Smooth muscle cell (in vitro differentiated cells): ENCODE results near the gene GNB5. TPM values are rescaled to one million over a fixed set of nuclear protein-coding genes. Genes with fewer than 3 reads are reported as not detected.
A peak's percentile ranks its signal among the peaks of the same experiment; 100 is the strongest.

Source experiments
- DNase-seq: peaks from one replicate; lab custom pipeline; 2025; ENCODE audit not compliant: unreplicated experiment; lab: John Stamatoyannopoulos, UW
- H2AFZ ChIP-seq: fragments of 200-600 bp; sonication (generic); 2 replicates; pipeline ENCODE4 v1.6.0; 2016; ENCODE audit warnings: antibody characterized with exemption, low read depth, mild to moderate bottlenecking
- H3F3A ChIP-seq: fragments of 200-600 bp; sonication (generic); 2 replicates; pipeline ENCODE4 v1.6.0; 2017; ENCODE audit warnings: antibody characterized with exemption, low read depth
- H3K27ac ChIP-seq: fragments of 200-600 bp; sonication (generic); 2 replicates; pipeline ENCODE4 v1.5.1; 2016; ENCODE audit warnings: low read depth, mild to moderate bottlenecking
- H3K27me3 ChIP-seq: fragments of 200-600 bp; sonication (generic); 2 replicates; pipeline ENCODE4 v1.6.1; 2016; ENCODE audit warnings: low read depth, mild to moderate bottlenecking
- H3K36me3 ChIP-seq: fragments of 200-600 bp; sonication (generic); 2 replicates; pipeline ENCODE4 v1.5.1; 2016; ENCODE audit warnings: low read depth
- H3K4me1 ChIP-seq: fragments of 200-600 bp; sonication (generic); 2 replicates; pipeline ENCODE4 v1.5.1; 2016; ENCODE audit warnings: low read depth
- H3K4me2 ChIP-seq: fragments of 200-600 bp; sonication (generic); 2 replicates; pipeline ENCODE4 v1.6.0; 2016; ENCODE audit warnings: mild to moderate bottlenecking
- H3K4me3 ChIP-seq: fragments of 200-600 bp; sonication (generic); 2 replicates; pipeline ENCODE4 v1.5.1; 2016; ENCODE audit warnings: mild to moderate bottlenecking
- H3K79me2 ChIP-seq: fragments of 200-600 bp; sonication (generic); 2 replicates; pipeline ENCODE4 v1.6.0; 2016; ENCODE audit warnings: low read depth, mild to moderate bottlenecking
- H3K9ac ChIP-seq: fragments of 200-600 bp; sonication (generic); 2 replicates; pipeline ENCODE4 v1.6.0; 2016; ENCODE audit warnings: low read depth
- H3K9me3 ChIP-seq: fragments of 200-600 bp; sonication (generic); replicated peaks from 2 replicates; pipeline ENCODE4 v1.5.1; 2016; ENCODE audit warnings: low read depth
- H4K20me1 ChIP-seq: fragments of 200-600 bp; sonication (generic); 2 replicates; pipeline ENCODE4 v1.6.0; 2016; ENCODE audit warnings: low read depth
- CTCF ChIP-seq: fragments of 200-600 bp; sonication (generic); IDR thresholded peaks from 2 replicates; pipeline ENCODE4 v1.5.1; 2017; ENCODE audit warnings: borderline replicate concordance, mild to moderate bottlenecking, antibody characterized with exemption; ENCODE audit not compliant: insufficient read depth, poor library complexity, severe bottlenecking
- WGBS: methylation state at CpG from one replicate; pipeline ENCODE4 v1.1.7; 2016; ENCODE audit warnings: low lambda C conversion rate; 5-methylcytosine and 5-hydroxymethylcytosine counted together
- polyA plus RNA-seq: library from polyadenylated mRNA; unstranded; fragments of >200 nt; fragmentation: Nextera tagmentation; extraction: Ambion mirVana; gene quantifications from 2 replicates; pipeline ENCODE4 v1.2.1, GENCODE V29; 2016
- total RNA-seq: library from RNA; depleted of rRNA; stranded (reverse); fragments of >200 nt; gene quantifications from 2 replicates; pipeline ENCODE4 v1.2.3, GENCODE V29; 2014

GNB5 gene
- total and polyA plus RNA-seq, 2 experiments from 2014 or later, result 14.0 to 25.1 TPM

- peaks cover 43% of the 10 kb centered on the region for H3K27me3 ChIP-seq
- no peak for DNase-seq
- no peaks in the 10 kb centered on the region for H3K9me3 ChIP-seq
- H3K4me3 ChIP-seq, result no peak overlapping the region
- H3K4me2 ChIP-seq, result no peak overlapping the region
- H3K9ac ChIP-seq, result no peak overlapping the region
- no peaks in the 10 kb centered on the region for H3K79me2 ChIP-seq
- 90% methylated on average over 3 of the region's 3 CpGs for WGBS
- H4K20me1 ChIP-seq, result no peaks in the 10 kb centered on the region
- no peak overlapping the region for H3K27ac ChIP-seq
- H3K36me3 ChIP-seq, result no peaks in the 10 kb centered on the region
- H3F3A ChIP-seq, result no peaks in the 10 kb centered on the region
- no peak for TF ChIP-seq CTCF
- H3K4me1 ChIP-seq, result no peaks in the 10 kb centered on the region
- no peak overlapping the region for H2AFZ ChIP-seq
Observed at GRCh38 chr15:52113235-52113634, 78.0 kb downstream of the GNB5 start.

DNA sequence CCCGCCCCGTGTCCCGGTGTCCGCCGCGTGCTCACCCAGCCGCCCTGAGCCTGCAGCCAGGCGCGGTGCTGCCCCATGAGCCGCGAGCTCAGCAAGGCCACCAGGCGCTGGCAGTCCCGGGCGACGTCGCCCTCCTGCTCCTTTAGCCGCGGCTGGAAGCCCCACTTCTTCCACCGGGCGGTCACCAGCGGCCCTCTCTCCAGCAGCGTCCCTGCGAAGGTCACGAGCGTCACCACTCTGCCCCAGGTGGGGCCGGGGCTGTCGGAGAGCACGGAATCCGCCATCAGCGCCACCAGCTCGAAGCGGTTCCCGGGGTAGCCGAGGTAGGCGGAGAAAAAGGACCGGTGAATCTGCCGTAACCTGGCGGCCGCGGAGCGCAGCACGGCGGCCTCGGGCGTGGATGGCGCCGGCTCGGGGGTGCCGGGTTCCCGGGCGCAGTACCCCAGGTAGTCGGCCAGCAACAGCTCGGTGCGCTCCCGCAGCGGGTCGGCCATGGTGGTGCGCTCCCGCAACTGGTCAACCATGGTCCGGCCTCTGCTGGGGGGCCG, 78.9 kb downstream of the GNB5 start:
- peaks cover 43% of the 10 kb centered on the region for H3K27me3 ChIP-seq
- no peaks in the 10 kb centered on the region for H3K9me3 ChIP-seq
- 31% methylated on average over 60 of the region's 61 CpGs for whole genome bisulfite sequencing
- peak overlapping the region; percentile 35 for H2AFZ ChIP-seq
- no peaks in the 10 kb centered on the region for H3F3A ChIP-seq
- H3K4me1 ChIP-seq, result no peaks in the 10 kb centered on the region
- H4K20me1 ChIP-seq, result no peaks in the 10 kb centered on the region
- H3K4me3 ChIP-seq, result peak overlapping the region; percentile 44
- H3K9ac ChIP-seq, result no peak overlapping the region
- no peak overlapping the region for H3K27ac ChIP-seq
- no peak for TF ChIP-seq CTCF
- H3K79me2 ChIP-seq, result no peaks in the 10 kb centered on the region
- peak overlapping the region; percentile 79 for H3K4me2 ChIP-seq
- DNase-seq, result no peak
- no peaks in the 10 kb centered on the region for H3K36me3 ChIP-seq

- H3K27ac ChIP-seq, result no peak overlapping the region
- H2AFZ ChIP-seq, result peak overlapping the region; percentile 35
- peak overlapping the region; percentile 79 for H3K4me2 ChIP-seq
- TF ChIP-seq CTCF, result no peak
- H3K4me1 ChIP-seq, result no peaks in the 10 kb centered on the region
- H3K27me3 ChIP-seq, result peaks cover 43% of the 10 kb centered on the region
- H3K4me3 ChIP-seq, result peak overlapping the region; percentile 44
- no peaks in the 10 kb centered on the region for H3K36me3 ChIP-seq
- H3F3A ChIP-seq, result no peaks in the 10 kb centered on the region
- H3K9ac ChIP-seq, result no peak overlapping the region
- no peaks in the 10 kb centered on the region for H3K9me3 ChIP-seq
- no peak for DNase-seq
- H4K20me1 ChIP-seq, result no peaks in the 10 kb centered on the region
- 71% methylated on average over 32 of the region's 32 CpGs for WGBS
- no peaks in the 10 kb centered on the region for H3K79me2 ChIP-seq
Observed at GRCh38 chr15:52111517-52112202, 79.5 kb downstream of the GNB5 start.
